OCI-LY3 (cell line): Measurements from ENCODE around the gene NDUFA8.

Source experiments
- H2AFZ ChIP-seq: fragments of 200-600, 300-600 bp; shearing (Covaris generic); 2 replicates; pipeline ENCODE4 v1.6.0; 2014; ENCODE audit warnings: antibody characterized with exemption, low read depth, low read length
- H3K27ac ChIP-seq: fragments of 200-600, 300-600 bp; sonication (generic); 2 replicates; pipeline ENCODE4 v1.5.1; 2014; ENCODE audit warnings: mild to moderate bottlenecking, low read length, moderate library complexity, mixed read lengths
- H3K27me3 ChIP-seq: fragments of 200-600, 300-600 bp; sonication (generic); 2 replicates; pipeline ENCODE4 v1.6.1; 2014; ENCODE audit warnings: low read depth, low read length, mixed read lengths
- H3K36me3 ChIP-seq: fragments of 200-600, 300-600 bp; sonication (generic); replicated peaks from 2 replicates; pipeline ENCODE3; 2014; ENCODE audit warnings: low read depth, low read length, mixed read lengths
- H3K4me1 ChIP-seq: fragments of 300-600, 200-600 bp; sonication (generic); 2 replicates; pipeline ENCODE4 v1.6.1; 2014; ENCODE audit warnings: low read length, mixed read lengths
- H3K4me2 ChIP-seq: fragments of 200-600, 300-600 bp; sonication (generic); 2 replicates; pipeline ENCODE4 v1.6.1; 2014; ENCODE audit warnings: low read length, mixed read lengths
- H3K4me3 ChIP-seq: fragments of 300-600, 200-600 bp; sonication (generic); 2 replicates; pipeline ENCODE4 v1.5.1; 2014; ENCODE audit warnings: antibody characterized with exemption, mild to moderate bottlenecking, low read length, moderate library complexity
- H3K79me2 ChIP-seq: fragments of 300-600, 200-600 bp; shearing (Covaris generic); 2 replicates; pipeline ENCODE4 v1.6.1; 2014; ENCODE audit warnings: mild to moderate bottlenecking, low read length, mixed read lengths
- H3K9ac ChIP-seq: fragments of 300-600, 200-600 bp; shearing (Covaris generic); 2 replicates; pipeline ENCODE4 v1.6.0; 2014; ENCODE audit warnings: mild to moderate bottlenecking, low read length, moderate library complexity
- H3K9me3 ChIP-seq: fragments of 200-600, 300-600 bp; shearing (Covaris generic); 2 replicates; pipeline ENCODE4 v1.6.1; 2014; ENCODE audit warnings: low read length, mixed read lengths; ENCODE audit not compliant: insufficient read depth
- H4K20me1 ChIP-seq: fragments of 200-600, 300-600 bp; sonication (generic); 2 replicates; pipeline ENCODE4 v1.6.1; 2016; ENCODE audit warnings: low read length, mixed read lengths; ENCODE audit not compliant: insufficient read depth
- CTCF ChIP-seq: fragments of 200-600, 300-600 bp; sonication (generic); IDR thresholded peaks from 2 replicates; pipeline ENCODE4 v1.5.1; 2014; ENCODE audit warnings: antibody characterized with exemption, low read length, low read depth
- EZH2phosphoT487 ChIP-seq: fragments of 200-600 bp; shearing (Covaris generic); IDR thresholded peaks from 2 replicates; pipeline ENCODE4 v1.6.1; 2018; ENCODE audit warnings: antibody characterized with exemption, mixed run types, low read depth

The NDUFA8 gene

GRCh38 chr9:122186301-122186700, 26.7 kb upstream of the NDUFA8 start:
- H2AFZ ChIP-seq = no peak overlapping the region
- H3K27me3 ChIP-seq = peaks cover 20% of the 10 kb centered on the region
- H3K4me2 ChIP-seq = no peak overlapping the region
- H3K27ac ChIP-seq = no peak overlapping the region
- H3K79me2 ChIP-seq = no peaks in the 10 kb centered on the region
- H3K4me3 ChIP-seq = no peak overlapping the region
- H3K9ac ChIP-seq = no peak overlapping the region
- no peaks in the 10 kb centered on the region for H3K4me1 ChIP-seq
- H3K36me3 ChIP-seq = no peaks in the 10 kb centered on the region
- TF ChIP-seq EZH2phosphoT487 = no peak
- TF ChIP-seq CTCF = no peak
- H3K9me3 ChIP-seq = no peaks in the 10 kb centered on the region
- H4K20me1 ChIP-seq = no peaks in the 10 kb centered on the region

DNA sequence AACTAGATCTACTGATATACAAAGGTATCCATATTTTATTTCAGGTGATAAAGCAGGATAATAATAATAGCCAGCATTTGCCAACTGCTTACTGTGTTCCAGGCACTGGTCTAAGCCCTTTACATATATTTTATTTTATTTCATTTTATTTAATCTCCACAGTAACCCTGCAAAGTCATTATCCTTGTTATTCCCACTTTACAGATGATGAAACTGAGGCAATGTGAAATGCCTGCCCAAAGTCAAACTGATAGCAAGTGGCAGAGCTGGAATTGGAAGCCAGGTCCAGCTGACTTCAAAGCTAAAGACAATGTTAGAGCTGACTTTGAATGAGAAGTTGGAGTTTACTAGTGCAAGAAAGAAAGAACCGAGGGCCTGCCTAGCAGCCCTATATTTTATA, 25.0 kb upstream of the NDUFA8 start:
- Histone ChIP-seq H3K79me2 (no peaks in the 10 kb centered on the region), H3K9me3 (no peaks in the 10 kb centered on the region), H3K4me2 (no peak overlapping the region), H3K36me3 (no peaks in the 10 kb centered on the region), H3K27me3 (peaks cover 28% of the 10 kb centered on the region), H3K4me3 (no peak overlapping the region), H3K27ac (no peak overlapping the region), H2AFZ (no peak overlapping the region), H4K20me1 (no peaks in the 10 kb centered on the region), H3K9ac (no peak overlapping the region), H3K4me1 (no peaks in the 10 kb centered on the region)
- TF ChIP-seq EZH2phosphoT487 (no peak), CTCF (no peak)

DNA sequence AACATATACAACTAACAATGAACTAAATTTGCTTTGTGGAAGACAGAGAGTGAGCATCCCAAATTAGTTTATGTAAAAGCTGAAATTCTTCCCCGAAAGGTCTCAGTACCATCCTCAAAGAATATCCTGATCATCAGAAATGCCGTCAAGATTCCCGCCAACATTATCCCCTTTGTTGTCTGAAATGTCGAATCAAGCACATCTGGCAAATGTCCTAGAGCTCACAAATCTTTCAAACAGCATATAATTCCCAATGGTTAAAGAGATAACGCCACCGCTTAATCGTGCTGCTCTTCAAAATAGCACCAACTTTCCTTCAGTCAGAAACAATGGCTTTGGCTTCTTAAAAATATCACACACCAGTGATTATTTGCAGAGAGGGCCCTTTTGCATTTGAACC, 23.9 kb upstream of the NDUFA8 start:
- no peak overlapping the region for H2AFZ ChIP-seq
- H3K4me1 ChIP-seq = no peaks in the 10 kb centered on the region
- no peaks in the 10 kb centered on the region for H3K9me3 ChIP-seq
- peaks cover 34% of the 10 kb centered on the region for H3K27me3 ChIP-seq
- H3K36me3 ChIP-seq = no peaks in the 10 kb centered on the region
- H3K4me2 ChIP-seq = no peak overlapping the region
- no peaks in the 10 kb centered on the region for H4K20me1 ChIP-seq
- no peaks in the 10 kb centered on the region for H3K79me2 ChIP-seq
- no peak overlapping the region for H3K4me3 ChIP-seq
- no peak overlapping the region for H3K27ac ChIP-seq
- H3K9ac ChIP-seq = no peak overlapping the region
- TF ChIP-seq EZH2phosphoT487 = no peak
- TF ChIP-seq CTCF = no peak

DNA sequence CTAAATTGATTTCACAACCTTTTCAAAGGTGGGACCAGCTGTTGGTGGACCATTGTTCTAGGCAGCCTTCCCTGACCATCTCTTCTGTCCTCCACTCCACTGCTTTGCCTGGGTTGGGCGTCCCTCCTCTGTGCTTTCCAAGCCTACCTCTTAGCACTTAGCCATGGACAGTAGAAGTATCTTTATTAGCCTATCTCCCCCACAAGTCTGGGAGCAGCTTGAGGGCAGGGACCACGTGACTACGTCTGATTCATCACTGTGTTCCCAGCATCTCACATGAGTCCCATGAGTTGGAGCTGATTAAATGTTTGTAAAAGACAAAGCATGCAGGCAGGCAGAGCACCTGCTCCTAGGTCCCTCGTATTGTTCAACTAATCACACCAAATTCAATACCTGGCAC, 21.1 kb upstream of the NDUFA8 start:
- H2AFZ ChIP-seq = no peak overlapping the region
- H3K4me2 ChIP-seq = no peak overlapping the region
- H3K9me3 ChIP-seq = no peaks in the 10 kb centered on the region
- no peaks in the 10 kb centered on the region for H3K79me2 ChIP-seq
- no peaks in the 10 kb centered on the region for H3K4me1 ChIP-seq
- no peak overlapping the region for H3K4me3 ChIP-seq
- no peak overlapping the region for H3K9ac ChIP-seq
- no peak for TF ChIP-seq CTCF
- no peak for TF ChIP-seq EZH2phosphoT487
- H3K27me3 ChIP-seq = peaks cover 39% of the 10 kb centered on the region
- no peak overlapping the region for H3K27ac ChIP-seq
- H3K36me3 ChIP-seq = no peaks in the 10 kb centered on the region
- no peaks in the 10 kb centered on the region for H4K20me1 ChIP-seq
